HG03442 (cell line): Measurements from ENCODE around the gene CD58.

ENCODE experiments used
- ATAC-seq: cut with Tn5 transposase; IDR thresholded peaks from one replicate; pipeline ENCODE4 v1.9.1; 2021; ENCODE audit warnings: mild to moderate bottlenecking, moderate library complexity; ENCODE audit not compliant: unreplicated experiment

CD58 gene

DNA sequence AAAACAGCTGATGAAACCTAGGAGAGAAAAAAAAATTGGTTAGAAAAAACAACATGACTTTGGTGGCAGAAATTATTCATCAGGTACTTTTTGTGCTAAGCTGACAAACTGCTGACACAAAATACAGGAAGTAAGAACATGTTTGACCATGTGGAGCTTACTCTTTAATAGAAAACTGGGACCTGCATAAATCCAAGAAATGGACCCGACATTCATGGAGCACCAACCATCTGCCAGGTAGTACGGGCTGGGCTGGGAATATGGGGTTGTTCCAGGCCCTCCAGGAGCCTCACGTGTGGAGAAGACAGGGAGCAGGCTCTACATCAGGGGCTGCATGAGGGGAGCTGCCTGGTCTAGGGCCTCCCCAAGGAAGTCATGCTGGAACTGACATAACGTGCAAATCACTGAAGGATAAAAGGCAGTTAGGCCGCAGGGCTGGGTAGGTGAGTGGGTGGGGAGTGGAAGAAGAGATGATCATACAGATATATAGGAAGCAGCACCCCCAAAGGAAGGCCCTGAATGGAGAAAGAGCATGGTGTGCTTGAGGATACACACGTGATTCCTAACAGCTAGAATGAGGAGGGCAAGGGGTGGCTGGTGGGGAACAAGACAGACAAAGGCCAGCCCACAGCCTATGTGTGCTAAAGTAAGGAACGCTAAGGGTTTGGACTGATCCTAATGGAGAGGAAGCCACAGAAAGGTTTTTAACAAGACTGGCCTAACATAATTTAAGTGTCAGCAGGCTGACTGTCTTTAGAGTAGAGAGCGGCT, 26.1 kb downstream of the CD58 start:
- ATAC-seq: peak; percentile 52

DNA sequence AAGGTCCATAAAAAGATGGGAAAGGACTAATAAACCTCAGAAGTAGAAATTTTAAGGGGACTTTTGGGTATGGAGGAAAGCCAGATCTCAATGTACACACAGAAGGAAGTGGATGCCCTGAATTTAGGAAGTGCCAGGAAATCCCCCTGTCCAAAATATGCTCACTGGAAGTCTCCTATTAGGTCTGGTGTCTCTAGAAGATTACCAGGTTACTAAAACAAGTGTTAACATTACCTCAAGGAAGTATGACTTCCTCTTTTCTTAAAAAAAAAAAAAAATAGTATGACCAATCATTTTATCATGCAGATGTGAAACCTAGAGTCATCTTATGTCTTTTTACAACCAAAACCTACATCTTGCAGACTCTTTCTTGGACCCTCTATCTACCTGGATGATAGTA, 30.7 kb downstream of the CD58 start:
- peak; percentile 47 for ATAC-seq

DNA sequence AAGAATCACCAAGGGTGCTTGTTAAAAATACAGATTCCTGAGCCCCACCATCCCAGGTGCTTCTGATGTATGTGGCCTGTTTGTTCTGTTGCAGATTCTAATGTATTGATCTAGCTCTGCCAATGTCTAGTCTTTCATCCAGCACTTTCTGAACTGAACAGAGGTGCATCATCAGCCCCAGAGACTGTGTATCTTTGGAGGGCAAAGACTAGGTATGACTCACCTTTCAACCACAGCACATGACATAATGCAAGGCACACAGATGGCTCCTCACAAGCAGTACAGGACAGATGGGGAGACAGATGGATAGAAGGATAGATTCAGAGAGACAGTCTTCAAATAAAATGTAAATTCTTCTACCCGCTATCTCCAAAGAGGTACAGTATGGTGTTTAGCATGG, 32.3 kb downstream of the CD58 start:
- peak; percentile 78 for ATAC-seq

DNA sequence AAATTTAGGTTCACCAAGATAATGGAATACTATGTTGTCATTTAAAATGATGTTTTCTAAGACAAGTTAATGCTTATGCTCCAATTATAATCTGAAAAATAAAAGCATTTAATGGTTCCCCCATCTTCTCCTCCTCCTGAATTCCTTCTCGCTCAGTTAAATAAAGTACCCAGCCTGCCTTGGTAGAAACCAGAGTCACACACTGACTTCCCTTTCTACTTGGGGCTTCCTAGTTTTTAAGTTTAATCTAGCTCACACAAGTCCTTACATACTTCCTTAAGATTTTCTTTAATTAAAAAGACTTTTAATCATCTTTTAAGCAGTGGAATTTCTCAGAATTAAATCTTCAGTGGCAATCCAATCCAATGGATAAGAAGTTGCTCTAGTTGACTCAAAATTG, 32.9 kb downstream of the CD58 start:
- ATAC-seq: no peak

DNA sequence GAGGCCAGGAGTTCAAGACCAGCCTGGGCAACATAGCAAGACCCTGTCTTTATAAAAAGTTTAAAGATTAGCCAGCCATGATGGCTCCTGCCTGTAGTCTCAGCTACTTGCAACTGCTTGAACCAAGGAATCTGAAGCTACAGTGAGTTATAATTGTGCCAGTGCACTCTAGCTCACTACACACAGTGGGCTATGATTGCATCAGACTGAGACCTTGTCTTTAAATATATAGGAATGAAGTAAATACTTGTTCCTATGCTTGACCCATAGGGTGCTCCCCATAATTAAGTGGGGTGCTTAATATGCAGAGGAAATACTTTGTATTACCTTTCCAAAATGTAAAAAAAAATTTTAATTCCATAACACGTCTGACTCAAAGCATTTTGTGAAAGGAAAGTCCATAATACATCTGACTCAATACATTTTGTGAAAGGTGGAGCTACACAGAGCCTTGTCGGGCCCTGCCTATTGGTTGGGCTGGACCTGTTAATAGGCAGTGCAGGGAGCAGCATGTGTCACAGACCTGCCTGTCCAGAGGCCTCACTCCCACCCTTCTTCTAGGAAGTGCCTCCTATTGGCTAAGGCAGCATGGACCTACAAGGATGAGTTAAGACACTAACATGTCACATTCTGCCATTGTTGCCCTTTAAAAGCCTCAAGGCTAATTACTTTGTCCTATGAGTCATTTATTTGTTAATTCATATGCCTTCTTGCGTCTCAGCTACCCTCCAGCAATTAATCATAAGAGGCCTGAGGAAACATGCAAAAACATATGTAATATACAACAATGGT, 33.6 kb downstream of the CD58 start:
- no peak for ATAC-seq

DNA sequence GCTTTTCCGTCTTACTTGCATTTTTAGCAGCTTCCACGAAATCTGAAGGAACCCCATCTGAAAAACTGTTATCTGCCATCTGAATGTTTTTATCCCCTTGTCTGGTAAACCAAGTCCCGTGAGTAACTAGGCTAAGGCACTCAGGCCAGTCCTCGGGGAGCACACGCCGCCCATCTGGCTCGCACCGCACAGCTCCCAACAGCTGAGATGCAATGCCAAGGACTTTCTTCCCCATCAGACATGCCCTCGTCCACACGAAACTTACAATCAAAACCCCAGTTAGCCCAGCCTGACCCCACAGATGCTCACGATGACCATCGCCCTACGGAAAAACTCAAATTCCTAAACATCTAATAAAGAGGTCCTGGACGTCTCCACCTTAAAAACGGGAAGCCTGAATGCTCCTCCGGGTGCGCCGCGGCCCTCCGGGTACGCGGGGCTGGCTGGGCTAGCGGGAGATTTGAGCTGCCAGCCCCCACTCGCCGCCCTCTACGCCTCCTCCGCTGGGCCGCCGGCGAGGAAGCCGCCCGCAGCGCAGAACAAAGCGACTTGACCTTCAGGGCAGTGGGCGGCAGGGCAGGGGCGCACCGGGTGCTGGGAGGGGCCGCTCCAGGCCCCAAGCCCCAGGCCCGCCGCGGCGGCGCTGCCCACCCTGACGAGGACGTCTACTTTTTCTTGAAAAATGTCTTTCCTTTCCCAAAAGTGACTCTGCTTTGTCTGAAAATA, 36.6 kb downstream of the CD58 start:
- no peak for ATAC-seq

DNA sequence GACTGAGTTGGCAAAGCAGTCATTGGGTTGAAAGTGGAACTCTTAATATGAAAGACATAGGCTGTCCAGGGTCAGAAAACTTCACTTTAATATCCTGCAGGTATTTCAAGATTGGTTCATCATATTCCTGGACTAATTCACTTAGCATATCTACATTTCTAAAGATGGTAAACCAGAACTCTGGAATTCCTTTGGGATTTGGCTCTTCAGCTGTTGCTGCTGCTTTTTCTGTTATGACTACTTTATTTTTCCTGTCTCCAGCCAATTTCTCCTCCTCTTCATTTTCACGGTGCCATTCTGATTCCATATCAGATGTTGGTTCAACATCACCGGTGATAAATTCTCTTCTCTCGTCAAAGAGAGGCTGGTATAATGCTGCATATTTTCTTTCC, 37.4 kb downstream of the CD58 start:
- no peak for ATAC-seq

DNA sequence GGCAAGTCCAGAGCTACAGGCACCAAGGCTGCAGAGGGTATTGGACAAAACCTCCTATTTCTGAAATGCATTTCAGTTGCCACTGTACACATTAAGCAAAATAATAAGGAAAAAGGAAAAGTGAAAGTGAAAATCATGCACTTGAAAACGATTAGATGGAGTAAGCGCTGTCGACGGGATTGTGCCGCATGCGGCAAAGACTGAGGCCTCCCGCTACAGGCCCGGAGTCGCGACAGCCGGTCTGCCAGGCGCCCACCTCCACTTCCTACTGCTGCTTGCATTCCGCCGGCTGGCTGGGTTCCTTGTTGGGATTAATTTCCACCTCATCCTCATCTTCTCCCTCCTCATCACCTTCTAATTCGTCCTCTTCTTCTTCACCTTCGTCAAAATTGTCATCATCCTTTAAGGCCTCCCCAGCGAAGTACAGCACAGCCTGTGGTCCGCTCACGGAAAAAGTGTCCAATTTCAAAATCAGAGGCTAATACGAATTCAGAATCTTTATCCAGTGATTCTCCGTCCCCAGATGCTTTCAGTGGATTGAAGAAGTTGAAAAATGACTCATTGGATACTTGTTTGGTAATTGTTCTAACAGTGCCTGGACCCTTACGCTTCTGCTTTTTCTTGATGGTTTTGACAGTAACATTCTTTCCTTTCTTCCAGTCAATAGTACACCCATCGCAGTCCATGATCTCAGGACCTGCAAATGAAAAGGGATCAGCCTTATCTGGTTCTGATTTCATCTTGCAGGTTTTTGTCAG, 38.0 kb downstream of the CD58 start:
- no peak for ATAC-seq

DNA sequence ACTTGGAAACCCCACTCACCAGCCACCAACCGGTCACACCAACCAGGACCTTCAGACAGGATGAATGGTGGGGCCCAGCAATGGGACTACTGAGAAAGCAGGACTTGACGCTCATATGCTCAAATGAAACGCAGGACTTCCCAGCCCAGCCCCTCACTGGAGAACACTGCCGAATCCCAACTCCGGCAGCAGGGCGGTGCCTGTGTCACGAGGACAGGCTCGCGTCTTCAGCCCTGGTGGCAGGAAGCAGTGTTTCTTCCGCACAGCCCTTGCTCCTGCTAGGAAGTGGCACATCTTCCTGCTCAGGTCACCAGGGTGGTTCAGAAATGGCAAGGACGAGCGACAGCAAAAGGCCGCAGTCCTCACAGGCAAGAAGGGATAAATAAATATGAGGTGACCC, 38.9 kb downstream of the CD58 start:
- ATAC-seq: no peak

DNA sequence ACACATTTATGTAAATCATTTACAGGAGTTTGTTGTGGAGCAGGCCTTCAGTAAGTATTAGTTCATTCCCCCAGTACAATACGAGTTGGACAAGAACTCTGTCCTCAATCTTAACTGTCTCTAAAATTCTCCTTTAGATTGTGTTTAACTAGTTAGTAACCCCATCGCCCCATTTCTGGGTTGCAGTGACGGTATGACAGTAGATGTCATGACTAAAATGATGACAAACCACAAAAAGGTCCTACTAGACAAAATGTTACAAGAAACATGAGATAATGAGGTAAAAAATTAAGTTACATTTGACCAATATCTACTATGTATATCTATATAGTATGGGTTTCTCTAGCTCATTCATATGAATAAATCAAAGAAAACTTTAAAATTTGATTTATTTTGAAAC, 41.1 kb downstream of the CD58 start:
- no peak for ATAC-seq

DNA sequence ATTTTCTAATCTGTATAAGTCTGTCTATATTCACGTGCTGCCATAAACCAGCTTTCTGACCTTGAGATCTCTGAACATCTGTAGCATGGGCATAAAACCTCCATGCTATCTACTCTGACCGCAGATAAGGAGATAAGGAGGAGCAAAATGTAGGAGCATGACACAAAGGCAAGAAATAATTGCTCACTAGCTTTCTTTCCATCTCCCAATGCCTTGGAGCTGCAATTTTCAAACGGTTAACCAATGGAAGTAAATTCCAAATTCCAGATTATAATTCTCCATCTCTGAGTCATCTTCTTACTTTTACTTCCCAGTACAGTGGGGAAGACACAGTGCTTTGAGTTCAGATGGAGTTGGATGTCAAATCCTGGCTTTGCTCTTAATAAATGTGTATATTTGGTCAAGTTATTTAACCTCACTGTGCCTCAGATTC, 41.6 kb downstream of the CD58 start:
- ATAC-seq: no peak

DNA sequence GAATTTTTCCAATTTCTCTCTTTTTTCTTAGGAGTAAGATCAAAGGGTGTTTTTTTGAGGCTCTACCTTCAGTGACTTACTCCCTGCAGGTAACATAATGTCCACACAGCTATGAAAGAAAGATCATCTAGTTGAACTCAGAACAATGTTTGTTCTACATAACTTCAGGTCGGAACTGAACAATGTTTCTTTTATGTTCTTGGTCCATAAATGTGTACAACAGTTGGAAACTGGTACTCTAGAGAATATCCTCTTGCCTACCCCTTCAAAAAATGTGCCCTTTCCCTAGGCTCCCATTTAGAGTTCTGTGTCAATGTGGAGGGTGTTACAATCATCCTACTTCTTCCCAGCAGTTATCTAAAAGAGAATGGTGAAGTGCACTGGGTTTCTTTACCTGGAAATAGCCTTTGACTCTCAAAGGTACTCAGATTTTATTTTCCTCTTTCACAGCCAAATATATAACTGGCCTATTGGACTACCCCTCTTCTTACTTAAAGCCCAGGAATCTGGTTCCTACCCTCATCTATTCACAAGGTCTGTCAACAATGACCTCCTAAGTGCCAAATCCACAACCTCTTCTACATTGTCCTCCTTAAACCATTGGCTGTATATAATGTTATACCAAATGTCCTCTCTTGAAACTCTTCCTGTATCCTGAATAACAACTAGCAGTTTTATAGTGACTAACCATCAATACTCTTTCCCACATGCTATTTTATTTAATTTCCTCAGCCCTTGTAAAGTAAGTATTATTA, 42.3 kb downstream of the CD58 start:
- ATAC-seq: no peak

DNA sequence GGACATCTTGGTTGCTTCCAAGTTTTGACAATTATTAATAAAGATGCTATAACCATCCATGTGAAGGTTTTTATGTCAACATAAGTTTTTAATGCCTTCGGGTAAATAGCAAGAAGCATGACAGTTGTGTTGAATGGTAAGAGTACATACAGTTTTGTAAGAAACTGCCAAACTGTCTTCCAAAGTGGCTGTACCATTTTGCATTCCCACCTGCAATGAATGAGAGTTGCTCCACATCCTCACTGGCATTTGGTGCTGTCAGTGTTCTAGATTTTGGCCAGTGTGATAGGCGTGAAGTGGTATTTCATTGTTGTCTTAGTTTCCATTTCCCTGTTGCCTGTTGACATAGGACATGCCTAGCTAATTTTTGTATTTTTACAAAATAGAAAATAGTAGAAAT, 45.4 kb downstream of the CD58 start:
- no peak for ATAC-seq

DNA sequence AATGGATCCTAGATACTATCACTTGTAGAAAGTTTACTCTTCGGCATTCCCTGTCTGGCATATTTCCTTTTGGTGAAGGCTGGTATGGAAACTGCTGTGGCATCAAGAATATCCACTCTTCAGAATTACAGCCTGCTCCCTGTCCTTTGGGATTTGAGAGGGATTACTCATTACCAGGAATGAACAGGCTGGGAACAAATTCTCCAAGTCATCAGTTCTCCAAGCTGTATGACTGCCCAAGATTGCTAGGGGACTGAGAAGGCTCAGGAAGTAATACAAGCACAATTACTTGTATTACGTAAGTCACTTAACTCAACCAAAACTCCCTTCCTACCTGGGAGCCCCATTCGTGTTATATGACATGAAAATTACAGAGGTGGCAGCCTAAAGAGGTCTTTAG, 49.6 kb downstream of the CD58 start:
- no peak for ATAC-seq

DNA sequence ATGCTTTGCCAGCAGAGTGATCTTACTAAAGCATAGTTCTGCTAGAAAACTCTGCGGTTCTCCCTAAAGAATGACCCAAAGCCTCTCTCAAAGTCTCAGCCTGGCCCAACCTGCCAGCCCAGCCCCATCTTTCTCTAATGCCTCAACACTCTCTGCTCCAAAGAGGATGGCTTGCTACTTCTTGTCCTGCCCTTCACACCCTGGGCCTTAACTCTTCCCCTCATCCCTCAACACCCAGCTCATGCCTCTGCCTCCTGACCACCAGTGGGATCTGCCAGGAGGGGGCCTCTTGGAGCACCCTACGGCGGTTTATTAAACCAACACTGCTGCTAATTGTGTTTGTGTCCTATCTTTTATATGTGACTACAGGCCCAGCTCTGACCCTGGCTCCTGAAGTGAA, 52.4 kb downstream of the CD58 start:
- ATAC-seq: no peak

DNA sequence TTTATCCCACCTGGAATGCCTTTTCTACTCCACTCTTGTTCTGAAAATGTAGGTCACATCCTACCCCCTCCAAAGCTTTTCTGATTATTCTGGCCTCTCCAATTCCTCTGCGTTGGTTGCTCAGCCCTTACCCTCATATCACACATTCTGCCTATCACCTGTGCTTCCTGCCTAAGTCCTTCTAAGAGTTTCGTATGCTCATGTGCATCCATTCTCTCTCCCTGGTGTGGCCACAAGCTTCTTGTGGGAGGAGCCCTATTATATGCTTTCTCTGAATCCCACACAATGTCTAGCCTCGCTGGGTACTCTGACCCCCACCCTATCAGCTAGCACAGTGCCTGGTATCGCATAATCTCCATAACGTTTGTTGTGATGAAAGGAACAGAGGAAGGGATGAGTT, 54.2 kb downstream of the CD58 start:
- ATAC-seq: no peak

DNA sequence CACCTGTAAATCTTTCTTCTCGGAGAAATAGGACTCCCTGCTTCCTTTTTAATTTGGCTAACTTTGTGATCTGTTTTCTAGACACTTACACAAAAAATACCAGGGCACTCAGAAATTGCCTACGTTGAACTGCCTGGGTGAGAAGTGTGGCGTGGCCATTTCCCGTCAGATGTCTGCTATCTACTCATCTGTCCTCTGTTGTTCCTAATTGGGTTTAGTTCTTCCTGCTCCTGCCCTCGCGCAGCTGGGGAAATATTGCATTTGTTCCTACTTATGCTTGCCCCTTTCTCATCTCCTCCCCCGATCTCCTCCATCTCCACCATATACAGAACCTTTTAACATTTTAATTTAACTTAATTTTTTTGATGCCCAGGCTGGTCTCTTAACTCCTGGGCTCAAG, 55.1 kb downstream of the CD58 start:
- ATAC-seq: no peak

DNA sequence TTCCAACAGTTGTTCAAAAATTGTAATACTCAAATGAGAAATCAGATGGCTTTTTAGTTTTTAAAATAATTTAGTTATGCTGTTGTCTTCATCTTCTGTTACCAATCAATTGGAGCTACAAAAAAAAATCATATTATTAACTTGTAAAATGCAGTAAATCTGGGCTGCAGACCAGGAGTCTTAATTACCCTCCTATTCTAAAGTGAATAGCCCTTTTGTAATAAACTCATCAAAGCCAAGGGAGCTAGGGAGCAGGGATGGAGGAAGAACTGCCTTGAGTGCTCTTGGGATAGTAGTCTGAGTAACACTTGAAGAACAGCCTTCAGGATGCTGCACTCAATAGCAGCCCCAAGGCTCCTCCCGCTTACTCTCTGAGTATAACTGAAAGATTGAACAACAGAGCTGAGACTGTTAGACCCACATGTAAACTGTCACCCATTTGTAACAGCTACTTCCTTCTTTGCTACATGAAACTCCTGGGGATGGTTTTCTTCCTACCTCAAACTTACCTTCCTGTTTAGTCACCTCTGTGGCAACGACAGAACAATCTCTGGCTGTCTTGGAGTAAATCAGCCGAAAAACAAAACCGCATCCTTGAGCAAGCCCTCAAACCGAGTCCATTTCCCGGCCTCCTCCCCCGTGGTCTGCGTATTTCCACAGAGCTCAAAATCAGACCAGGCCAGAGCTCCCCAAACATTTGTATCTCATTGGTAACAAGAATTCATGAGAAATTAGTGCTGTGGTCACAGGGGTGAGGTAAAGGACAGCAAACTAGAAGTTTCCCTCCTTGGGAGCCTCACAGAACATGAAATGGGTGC, 55.9 kb downstream of the CD58 start:
- peak; percentile 74 for ATAC-seq

DNA sequence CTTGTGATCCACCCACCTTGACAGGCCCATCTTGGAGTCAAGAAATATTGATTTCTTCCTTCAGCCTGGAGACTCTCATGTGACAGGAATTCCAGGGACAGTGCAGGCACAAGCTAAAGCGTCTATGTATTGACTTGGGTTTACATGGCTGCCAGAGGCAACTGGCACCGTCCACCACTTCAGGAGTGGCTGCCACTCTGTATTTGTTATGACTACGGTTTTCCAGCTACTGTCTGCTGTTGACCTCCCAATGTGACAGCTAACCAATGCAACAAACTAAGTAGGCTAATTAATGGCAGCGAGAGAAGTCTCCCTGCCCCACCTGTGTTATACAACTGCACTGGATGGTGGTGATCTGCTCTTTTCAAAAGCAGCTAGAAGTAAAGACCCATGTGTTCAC, 56.9 kb downstream of the CD58 start:
- ATAC-seq: no peak
